Keratinocyte (primary cell): ENCODE data around the gene SRSF2. TPM values are rescaled to one million over a fixed set of nuclear protein-coding genes. Genes with fewer than 3 reads are reported as not detected.

Source experiments
- DNase-seq: peaks from one replicate; pipeline ENCODE4 v3.0.0-alpha.2; 2011; ENCODE audit warnings: low read depth, missing footprints, low spot score
- FAIRE-seq: peaks from 2 replicates; lab custom pipeline; 2011; peaks lifted over from hg19 to GRCh38; lab: Jason Lieb, UNC
- H2AFZ ChIP-seq: 2 replicates; pipeline ENCODE4 v1.6.0; 2012; ENCODE audit warnings: low read length, control low read depth, inconsistent platforms; ENCODE audit not compliant: control insufficient read depth
- H3K27ac ChIP-seq: 2 replicates; pipeline ENCODE4 v1.5.1; 2011; ENCODE audit warnings: low read length; ENCODE audit not compliant: control insufficient read depth, insufficient read depth
- H3K27me3 ChIP-seq: 3 replicates; pipeline ENCODE4 v1.6.0; 2011; ENCODE audit warnings: low read length; ENCODE audit not compliant: control insufficient read depth, insufficient read depth; ENCODE audit errors: extremely low read depth
- H3K36me3 ChIP-seq, 2 experiments: 2 replicates in 1 of 2; 3 replicates in 1 of 2; pipeline ENCODE4 v1.5.1; 2011; ENCODE audit warnings: low read length in 2 of 2, mild to moderate bottlenecking in 1 of 2; ENCODE audit not compliant: control insufficient read depth in 2 of 2, insufficient read depth in 2 of 2; ENCODE audit errors: extremely low read depth in 1 of 2
- H3K4me1 ChIP-seq: 3 replicates; pipeline ENCODE4 v1.5.1; 2011; ENCODE audit warnings: low read length; ENCODE audit not compliant: control insufficient read depth, insufficient read depth; ENCODE audit errors: extremely low read depth
- H3K4me2 ChIP-seq: 3 replicates; pipeline ENCODE4 v1.6.0; 2011; ENCODE audit warnings: low read depth, low read length; ENCODE audit not compliant: control insufficient read depth, insufficient read depth; ENCODE audit errors: extremely low read depth
- H3K4me3 ChIP-seq, 3 experiments: fragments of 200-600 bp in 1 of 3; sonication (generic) in 1 of 3; 2 replicates in 2 of 3; 3 replicates in 1 of 3; pipeline ENCODE4 v1.5.1; 2011 to 2016; ENCODE audit warnings: low read length in 3 of 3, mild to moderate bottlenecking in 3 of 3, control low read depth in 2 of 3, inconsistent platforms in 1 of 3, low read depth in 1 of 3, mixed read lengths in 1 of 3, mixed run types in 1 of 3, moderate library complexity in 1 of 3; ENCODE audit not compliant: control insufficient read depth in 2 of 3, insufficient read depth in 2 of 3; ENCODE audit errors: extremely low read depth in 1 of 3
- H3K79me2 ChIP-seq: 2 replicates; pipeline ENCODE4 v1.6.0; 2012; ENCODE audit warnings: low read length; ENCODE audit not compliant: control insufficient read depth, insufficient read depth
- H3K9ac ChIP-seq: 3 replicates; pipeline ENCODE4 v1.6.0; 2011; ENCODE audit warnings: low read length; ENCODE audit not compliant: control insufficient read depth, insufficient read depth; ENCODE audit errors: extremely low read depth
- H3K9me1 ChIP-seq: 3 replicates; pipeline ENCODE4 v1.6.0; 2011; ENCODE audit warnings: low read length; ENCODE audit not compliant: control insufficient read depth, insufficient read depth; ENCODE audit errors: extremely low read depth
- H3K9me3 ChIP-seq: 2 replicates; pipeline ENCODE4 v1.5.1; 2012; ENCODE audit warnings: low read depth, low read length; ENCODE audit not compliant: control insufficient read depth
- H4K20me1 ChIP-seq: 3 replicates; pipeline ENCODE4 v1.6.0; 2011; ENCODE audit warnings: low read length; ENCODE audit not compliant: control insufficient read depth, insufficient read depth; ENCODE audit errors: extremely low read depth
- CTCF ChIP-seq, 3 experiments: IDR thresholded peaks in 1 of 3; conservative IDR thresholded peaks in 1 of 3; optimal IDR thresholded peaks in 1 of 3; 2 replicates in 2 of 3; 3 replicates in 1 of 3; pipeline versions ENCODE3 to v1.5.1; 2011; ENCODE audit warnings: low read length in 3 of 3, mild to moderate bottlenecking in 3 of 3, moderate library complexity in 2 of 3, control low read depth in 1 of 3, inconsistent platforms in 1 of 3; ENCODE audit not compliant: insufficient read depth in 2 of 3; ENCODE audit errors: extremely low read depth in 1 of 3
- EZH2 ChIP-seq: IDR thresholded peaks from one replicate; pipeline ENCODE4 v1.6.1; 2012; ENCODE audit warnings: inconsistent platforms, mild to moderate bottlenecking, low read length, moderate library complexity
- dilution Hi-C: fragments of 300-500 bp; cut with MboI; formaldehyde crosslinking; loops from one replicate; pipeline ENCODE4 v1.7.0; 2020; ENCODE audit warnings: low sequenced_read_pairs; ENCODE audit not compliant: extremely low pct_ligation_motif_present
- polyA plus RNA-seq, 5 experiments: library from polyadenylated mRNA; depleted of rRNA in 3 of 5; stranded (reverse) in 3 of 5; stranded (forward) in 1 of 5; unstranded in 1 of 5; fragments of >200 nt; gene quantifications; 1 replicate in 1 of 5; 2 replicates in 3 of 5; 3 replicates in 1 of 5; pipeline versions ENCODE4 v1.2.1 to v1.2.3, GENCODE V29; 2011 to 2012; ENCODE audit warnings: missing spikeins in 2 of 5, low read depth in 1 of 5, low replicate concordance in 1 of 5

Gene SRSF2
- polyA plus RNA-seq, 1 donor (not counting 4 experiments of a cell fraction or from before 2014, with no cell fraction given): 249 TPM

GRCh38 chr17:76744747-76745146 lies 7.6 kb upstream of the SRSF2 start:
- Histone ChIP-seq H3K79me2 (no peaks in the 10 kb centered on the region), H4K20me1 (no peaks in the 10 kb centered on the region), H3K4me3 (no peak overlapping the region), H3K4me2 (no peak overlapping the region), H3K9me1 (peaks cover 2% of the 10 kb centered on the region), H3K9ac (no peak overlapping the region), H3K36me3 (peaks cover 8% of the 10 kb centered on the region in 2 experiments), H3K27me3 (no peaks in the 10 kb centered on the region), H2AFZ (no peak overlapping the region), H3K27ac (no peak overlapping the region), H3K4me1 (peaks cover 2% of the 10 kb centered on the region), H3K9me3 (no peaks in the 10 kb centered on the region)
- dilution Hi-C loops: no loop called here
- DNase-seq (no peak), FAIRE-seq (no peak)
- TF ChIP-seq EZH2 (no peak), CTCF (optimal IDR thresholded peaks at IDR 0.05 in 1 of 3, IDR thresholded peaks at IDR 0.05 in 1 of 3, conservative IDR thresholded peaks at IDR 0.05 in 1 of 3; ENCODE audit: extremely low read depth in 1 of 3, insufficient read depth in 2 of 3, low read length in 3 of 3) (no peak)

GRCh38 chr17:76742958-76743357 lies 5.8 kb upstream of the SRSF2 start:
- DNase-seq (no peak), FAIRE-seq (no peak)
- H3K36me3 ChIP-seq: peaks cover 8% of the 10 kb centered on the region in 2 experiments
- no peak overlapping the region for H2AFZ ChIP-seq
- no peak overlapping the region for H3K4me3 ChIP-seq
- peaks cover 8% of the 10 kb centered on the region for H3K79me2 ChIP-seq
- H3K4me1 ChIP-seq: peaks cover 14% of the 10 kb centered on the region
- no peak for TF ChIP-seq CTCF (optimal IDR thresholded peaks at IDR 0.05 in 1 of 3, IDR thresholded peaks at IDR 0.05 in 1 of 3, conservative IDR thresholded peaks at IDR 0.05 in 1 of 3; ENCODE audit: extremely low read depth in 1 of 3, insufficient read depth in 2 of 3, low read length in 3 of 3)
- TF ChIP-seq EZH2: no peak
- dilution Hi-C loops: no loop called here
- peaks cover 2% of the 10 kb centered on the region for H3K9me1 ChIP-seq
- no peaks in the 10 kb centered on the region for H3K9me3 ChIP-seq
- H3K4me2 ChIP-seq: no peak overlapping the region
- H3K27me3 ChIP-seq: no peaks in the 10 kb centered on the region
- H3K9ac ChIP-seq: no peak overlapping the region
- H4K20me1 ChIP-seq: no peaks in the 10 kb centered on the region
- H3K27ac ChIP-seq: no peak overlapping the region
